ENCODE measurements around the gene TRIM16.
"Not testable (repeated sequence)": the region's sequence is repeated elsewhere in the genome, so short reads cannot be mapped to it uniquely, and the experiment has no call there.

TRIM16 gene

DNA sequence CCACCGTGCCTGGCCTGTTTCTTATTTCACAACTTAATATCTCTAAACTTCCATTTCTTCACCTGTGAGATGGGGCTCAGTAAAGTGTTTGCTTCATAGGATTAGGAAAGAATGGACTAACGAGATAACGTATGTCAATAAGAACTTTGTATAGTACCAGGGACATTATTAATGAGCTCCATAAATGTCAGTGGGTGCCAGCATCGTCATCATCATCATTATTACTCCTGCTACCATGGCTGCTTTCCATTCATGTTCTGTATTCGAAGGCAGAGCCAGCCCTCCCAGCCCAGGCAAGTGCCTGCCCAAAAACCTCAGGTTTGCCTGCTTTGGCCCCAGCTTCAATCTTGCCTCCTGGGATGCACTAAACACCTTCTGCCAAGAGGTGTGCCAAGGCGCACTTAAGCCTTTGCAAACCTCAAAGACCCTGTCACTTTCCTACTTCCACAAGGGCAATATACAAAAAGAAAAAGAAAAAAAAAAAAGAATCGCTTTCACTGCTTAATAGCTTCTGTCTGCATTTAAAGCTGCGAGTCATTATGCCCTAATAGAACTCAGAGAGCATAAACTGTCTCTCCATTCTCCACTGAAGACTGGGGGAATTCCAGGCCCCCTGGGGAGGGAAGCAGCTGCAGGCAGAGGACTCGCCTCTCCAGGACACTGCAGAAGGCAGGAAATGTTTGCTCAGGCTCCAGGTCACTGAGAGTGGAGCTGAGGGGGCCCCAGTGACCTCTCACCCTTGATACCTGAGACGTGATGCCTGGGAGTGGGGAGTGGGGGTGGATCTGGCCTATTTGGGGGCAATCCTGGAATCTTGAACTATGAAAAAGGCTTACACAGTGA lies 38.8 kb downstream of the TRIM16 start:
- not testable (repeated sequence) for H3K36me3 Mint-ChIP-seq, H3K4me3 Mint-ChIP-seq, H3K27ac Mint-ChIP-seq

DNA sequence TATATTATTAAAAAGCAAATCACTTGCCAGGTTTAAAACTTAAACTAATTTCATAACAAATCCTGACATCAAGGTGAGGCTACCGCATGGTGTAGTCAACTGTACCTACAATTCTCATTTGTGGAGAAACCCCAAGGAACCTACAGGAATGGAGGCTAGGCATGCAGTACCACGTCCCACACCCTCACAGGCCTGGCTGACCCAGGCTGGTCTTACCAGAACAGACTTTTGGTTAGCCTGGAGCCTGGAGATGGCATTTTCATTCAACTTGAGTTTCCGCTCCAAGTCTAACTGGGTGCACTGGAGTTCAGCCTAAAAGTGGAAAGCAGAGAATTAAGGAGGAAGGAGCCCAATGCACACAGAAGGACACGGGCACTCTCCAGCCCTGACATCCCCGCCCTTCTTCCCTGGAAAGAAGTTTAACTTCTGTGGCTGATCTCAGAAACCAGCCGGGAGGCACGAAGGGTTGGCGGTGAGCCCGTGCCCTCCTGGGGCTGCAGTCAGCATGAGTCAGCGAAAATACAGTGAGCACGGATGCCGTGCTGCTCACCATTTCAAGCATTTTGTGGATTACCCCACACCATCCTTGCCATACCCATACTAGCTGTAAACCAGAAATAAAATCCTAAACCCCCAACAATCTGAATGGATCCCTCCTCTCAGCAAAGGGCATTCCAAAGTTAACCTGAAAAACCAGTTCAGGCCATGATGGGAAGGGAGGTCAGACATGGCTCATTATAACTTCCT lies 41.4 kb downstream of the TRIM16 start:
- not testable (repeated sequence) for H3K4me1 Mint-ChIP-seq, H3K27ac Mint-ChIP-seq, H3K27me3 Mint-ChIP-seq, H3K4me3 Mint-ChIP-seq, H3K36me3 Mint-ChIP-seq, H3K9me3 Mint-ChIP-seq

More for the DNA sequence above, 38.8 kb downstream of the TRIM16 start:
- not testable (repeated sequence) for H3K27me3 Mint-ChIP-seq, H3K9me3 Mint-ChIP-seq, H3K4me1 Mint-ChIP-seq

DNA sequence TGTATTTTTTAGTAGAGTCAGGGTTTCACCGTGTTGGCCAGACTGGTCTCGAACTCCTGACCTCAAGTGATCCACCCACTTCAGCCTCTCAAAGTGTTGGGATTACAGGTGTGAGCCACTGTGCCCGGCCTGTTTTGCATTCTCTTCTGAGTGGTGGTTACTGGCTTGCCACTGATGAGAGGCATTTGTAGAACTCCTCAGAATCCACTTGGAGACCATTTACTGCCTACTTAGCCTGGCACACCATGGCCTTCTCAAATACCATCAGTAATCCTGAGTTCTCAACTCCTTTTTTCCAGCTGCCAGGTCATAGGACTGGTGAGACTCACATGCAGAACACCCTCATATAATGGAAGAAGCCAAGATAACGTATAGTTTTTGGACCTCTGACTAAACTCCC lies 42.1 kb downstream of the TRIM16 start:
- not testable (repeated sequence) for H3K9me3 Mint-ChIP-seq, H3K27ac Mint-ChIP-seq, H3K4me3 Mint-ChIP-seq, H3K27me3 Mint-ChIP-seq, H3K36me3 Mint-ChIP-seq, H3K4me1 Mint-ChIP-seq

DNA sequence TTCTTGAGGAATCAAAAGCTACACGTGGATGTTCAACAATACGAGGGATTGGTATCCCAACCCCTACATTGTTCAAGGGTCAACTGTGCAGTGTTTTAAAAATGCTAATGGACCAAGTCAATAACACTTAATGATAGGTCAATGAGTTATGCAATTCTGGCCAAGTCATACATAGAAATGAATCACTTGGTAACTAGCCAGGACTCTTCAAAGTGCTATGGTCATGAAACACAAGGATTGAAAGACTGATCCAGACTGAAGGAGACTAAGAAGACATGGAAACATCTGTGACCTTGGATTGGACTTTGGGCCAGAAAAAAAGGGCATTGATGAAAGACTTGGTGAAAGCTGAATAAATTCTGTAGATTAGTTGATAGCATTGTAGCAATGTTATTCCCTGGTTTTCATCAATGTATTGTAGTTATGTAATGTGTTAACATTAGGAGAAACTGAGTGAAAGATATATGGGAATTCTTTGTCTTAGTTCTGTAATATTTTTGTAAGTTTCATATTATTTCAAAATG lies 53.1 kb downstream of the TRIM16 start:
- H3K4me3 Mint-ChIP-seq, H3K27ac Mint-ChIP-seq, H3K9me3 Mint-ChIP-seq: not testable (repeated sequence)

DNA sequence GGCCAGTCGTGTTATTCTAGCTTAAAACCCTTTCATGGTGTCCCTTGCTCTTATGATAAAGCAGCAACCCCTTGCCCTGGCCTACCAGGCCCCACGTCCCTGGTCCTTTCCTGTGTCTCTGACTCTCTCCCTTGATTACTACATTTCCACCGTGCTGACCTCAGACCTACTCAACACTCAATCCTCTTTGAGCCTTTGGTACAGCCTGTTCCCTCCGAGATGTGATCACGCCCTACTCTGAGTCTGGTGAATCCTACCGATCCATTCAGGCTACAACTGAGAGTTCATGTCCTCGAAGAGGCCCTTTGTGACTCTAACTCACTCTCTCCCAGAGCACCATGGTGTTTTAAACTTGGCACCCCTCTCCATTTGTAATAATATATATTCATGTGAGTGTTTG lies 54.1 kb downstream of the TRIM16 start:
- not testable (repeated sequence) for H3K27ac Mint-ChIP-seq, H3K27me3 Mint-ChIP-seq, H3K9me3 Mint-ChIP-seq, H3K4me1 Mint-ChIP-seq, H3K4me3 Mint-ChIP-seq
- H3K36me3 Mint-ChIP-seq, result peaks cover 12% of the 10 kb centered on the region

More for the DNA sequence above, 53.1 kb downstream of the TRIM16 start:
- not testable (repeated sequence) for H3K27me3 Mint-ChIP-seq, H3K4me1 Mint-ChIP-seq
- peaks cover 12% of the 10 kb centered on the region for H3K36me3 Mint-ChIP-seq

DNA sequence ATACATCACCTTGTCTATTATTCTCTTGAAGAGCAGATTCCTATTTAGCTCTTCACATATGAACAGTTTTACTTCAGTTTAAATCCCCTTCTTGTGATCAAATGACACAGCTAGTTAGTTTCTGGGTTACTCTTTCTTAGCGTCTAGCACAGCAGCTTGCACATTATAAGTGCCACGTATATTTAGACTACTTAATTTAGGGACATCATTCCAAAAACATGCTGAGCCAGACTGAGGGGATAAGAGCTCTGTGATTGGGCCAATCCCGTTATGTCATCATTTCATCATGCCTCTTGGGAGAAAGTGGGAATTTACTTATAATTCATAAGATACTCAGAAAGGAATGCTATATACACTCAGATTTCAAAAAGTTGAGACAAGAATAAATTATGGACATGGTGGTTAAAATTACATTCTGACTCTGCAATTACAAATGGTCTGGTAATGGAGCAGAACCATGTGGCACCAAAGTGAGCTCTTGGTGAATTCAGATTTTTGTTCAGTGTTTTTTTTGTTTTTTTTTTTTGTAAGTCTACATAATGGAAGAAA lies 60.4 kb downstream of the TRIM16 start:
- not testable (repeated sequence) for H3K4me1 Mint-ChIP-seq, H3K27ac Mint-ChIP-seq, H3K4me3 Mint-ChIP-seq, H3K36me3 Mint-ChIP-seq, H3K27me3 Mint-ChIP-seq, H3K9me3 Mint-ChIP-seq

DNA sequence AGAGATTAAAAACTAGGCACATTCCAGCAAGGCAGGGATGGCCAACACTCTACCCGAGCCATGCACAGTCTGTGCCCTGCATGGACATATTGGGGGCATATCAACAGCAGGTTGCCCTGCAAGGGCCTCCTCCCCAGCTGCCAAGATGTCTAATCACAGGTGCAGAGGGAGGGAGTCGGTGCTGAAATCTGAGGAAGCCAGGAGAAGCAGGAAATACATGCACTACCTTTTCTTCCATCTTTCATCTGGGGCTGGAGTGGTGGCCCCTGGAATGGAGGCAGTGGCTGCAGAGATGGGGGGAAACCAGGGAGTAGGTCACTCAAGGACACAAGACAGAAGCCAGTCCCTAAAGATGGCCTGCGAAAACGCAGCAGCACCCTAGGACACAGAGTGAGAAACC lies 60.9 kb downstream of the TRIM16 start:
- not testable (repeated sequence) for H3K27ac Mint-ChIP-seq, H3K4me1 Mint-ChIP-seq, H3K9me3 Mint-ChIP-seq, H3K36me3 Mint-ChIP-seq, H3K4me3 Mint-ChIP-seq, H3K27me3 Mint-ChIP-seq

DNA sequence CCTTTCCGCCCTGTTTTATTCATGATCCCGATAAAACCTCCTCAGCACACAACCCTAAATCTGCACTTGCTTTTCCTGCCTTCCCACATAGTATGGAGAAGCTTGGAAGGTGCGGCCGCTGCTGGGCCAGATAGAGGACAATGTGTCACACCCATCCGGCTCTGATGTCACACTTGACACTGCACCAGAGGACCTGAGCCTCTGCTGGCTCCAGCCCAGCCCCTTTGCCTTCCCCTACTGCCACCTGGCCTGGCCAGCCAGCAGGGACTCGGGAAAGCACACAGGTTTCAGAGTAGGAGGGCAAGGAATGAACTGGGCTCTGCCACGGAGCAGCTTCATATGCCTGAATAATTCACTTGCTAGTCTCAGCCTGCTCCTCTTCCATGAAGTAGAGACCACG lies 62.0 kb downstream of the TRIM16 start:
- not testable (repeated sequence) for H3K4me3 Mint-ChIP-seq, H3K27ac Mint-ChIP-seq, H3K4me1 Mint-ChIP-seq, H3K27me3 Mint-ChIP-seq, H3K9me3 Mint-ChIP-seq, H3K36me3 Mint-ChIP-seq

DNA sequence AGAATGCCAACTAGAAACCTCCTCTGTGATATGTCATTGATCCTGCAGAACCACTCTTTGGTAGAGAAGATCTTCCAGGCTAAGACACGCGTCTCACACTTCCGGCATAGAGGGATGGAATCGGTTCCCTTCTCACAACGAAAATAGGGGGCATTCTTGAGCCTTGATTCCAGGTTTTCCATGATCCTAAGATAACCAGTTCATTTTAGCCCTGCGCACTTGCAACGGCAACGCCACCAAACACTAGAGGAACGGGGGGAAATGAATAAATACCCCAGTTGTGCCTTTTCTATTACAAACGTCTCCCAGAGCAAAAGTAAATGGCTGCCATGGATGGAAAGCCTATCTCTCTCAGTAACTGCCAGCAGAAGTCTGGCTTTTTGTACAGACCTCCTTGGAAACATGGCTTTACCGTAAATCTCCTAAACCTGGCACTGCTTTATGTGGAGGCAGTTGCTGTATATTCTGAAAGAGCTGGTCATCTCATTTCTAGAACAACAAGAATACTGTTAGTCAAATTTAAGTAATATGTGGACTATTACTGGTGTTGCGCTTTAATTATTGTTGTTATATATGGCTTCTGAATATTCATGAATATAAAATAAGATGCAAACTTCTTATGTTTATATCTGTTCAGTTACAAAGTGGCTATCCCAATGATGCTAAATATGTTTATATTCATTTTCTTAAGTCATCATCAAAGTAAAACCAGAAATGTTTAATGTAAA lies 64.6 kb downstream of the TRIM16 start, which contains the start of gene FBXW10B:
Gene FBXW10B, minus strand, starts transcription at position 374 of the 728 bp plus-strand sequence. Its CDS starts 192 bp downstream, at position 182.
- H3K9me3 Mint-ChIP-seq, H3K27ac Mint-ChIP-seq, H3K4me3 Mint-ChIP-seq, H3K27me3 Mint-ChIP-seq, H3K36me3 Mint-ChIP-seq, H3K4me1 Mint-ChIP-seq: not testable (repeated sequence)

DNA sequence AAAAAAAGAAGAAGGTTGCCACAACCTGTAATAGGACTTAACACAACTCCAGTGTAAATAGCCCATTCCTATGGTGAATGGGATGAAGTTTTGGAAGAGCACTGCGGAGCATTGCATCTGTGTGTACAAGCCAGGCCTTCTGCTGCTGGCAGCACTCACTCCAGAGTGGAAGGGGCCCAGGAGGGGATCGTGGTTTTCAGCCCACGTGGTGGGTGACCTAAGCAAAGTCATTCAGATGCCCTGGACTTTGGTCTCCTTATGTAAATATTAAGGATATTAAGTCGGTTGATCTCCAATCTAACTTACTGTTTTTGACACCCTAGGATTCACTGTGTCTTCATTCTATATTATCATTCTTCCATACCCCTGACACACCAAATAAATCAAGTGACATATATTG lies 67.3 kb downstream of the TRIM16 start:
- H3K4me3 Mint-ChIP-seq, H3K9me3 Mint-ChIP-seq, H3K4me1 Mint-ChIP-seq, H3K27ac Mint-ChIP-seq, H3K27me3 Mint-ChIP-seq, H3K36me3 Mint-ChIP-seq: not testable (repeated sequence)

DNA sequence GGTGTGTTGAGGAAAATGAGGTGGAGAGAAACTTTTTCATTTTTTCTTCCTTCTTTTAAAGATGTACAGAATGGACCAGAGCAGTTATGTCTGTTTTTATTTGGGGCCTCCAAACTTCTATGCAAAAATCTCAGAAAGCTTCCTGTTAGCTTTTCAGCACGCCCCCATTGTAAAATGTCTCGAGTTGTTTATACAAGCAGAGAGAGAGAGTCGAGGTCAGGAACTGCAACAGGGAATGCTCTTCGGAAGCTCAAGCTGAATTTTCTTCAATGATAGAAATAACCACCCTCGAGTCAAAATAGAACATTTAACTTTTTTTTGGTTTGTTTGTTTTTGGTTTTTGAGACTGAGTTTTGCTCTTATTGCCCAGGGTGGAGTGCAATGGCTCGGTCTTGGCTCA lies 68.3 kb downstream of the TRIM16 start:
- not testable (repeated sequence) for H3K4me1 Mint-ChIP-seq, H3K27me3 Mint-ChIP-seq, H3K9me3 Mint-ChIP-seq, H3K4me3 Mint-ChIP-seq, H3K36me3 Mint-ChIP-seq, H3K27ac Mint-ChIP-seq

DNA sequence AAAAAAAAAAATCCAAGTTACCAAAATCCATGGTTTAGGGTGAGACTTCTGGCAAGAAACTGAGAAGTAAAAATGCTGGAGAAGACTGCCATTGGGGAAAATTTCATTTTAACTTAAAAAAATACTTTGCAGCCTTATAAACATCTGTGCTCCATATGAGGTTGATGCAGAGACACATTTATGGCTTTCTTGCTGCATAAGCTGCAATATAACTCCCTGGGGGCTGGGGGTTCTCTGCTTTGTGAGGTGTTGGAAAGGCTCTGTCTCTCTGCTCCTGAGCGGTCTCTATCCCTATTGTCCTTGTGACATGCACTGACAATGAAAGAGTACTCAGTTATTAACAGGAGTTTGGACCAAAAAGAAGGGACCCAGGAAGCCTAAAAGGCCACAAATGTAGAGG lies 71.0 kb downstream of the TRIM16 start:
- not testable (repeated sequence) for H3K27ac Mint-ChIP-seq, H3K27me3 Mint-ChIP-seq, H3K4me3 Mint-ChIP-seq, H3K36me3 Mint-ChIP-seq, H3K9me3 Mint-ChIP-seq, H3K4me1 Mint-ChIP-seq

DNA sequence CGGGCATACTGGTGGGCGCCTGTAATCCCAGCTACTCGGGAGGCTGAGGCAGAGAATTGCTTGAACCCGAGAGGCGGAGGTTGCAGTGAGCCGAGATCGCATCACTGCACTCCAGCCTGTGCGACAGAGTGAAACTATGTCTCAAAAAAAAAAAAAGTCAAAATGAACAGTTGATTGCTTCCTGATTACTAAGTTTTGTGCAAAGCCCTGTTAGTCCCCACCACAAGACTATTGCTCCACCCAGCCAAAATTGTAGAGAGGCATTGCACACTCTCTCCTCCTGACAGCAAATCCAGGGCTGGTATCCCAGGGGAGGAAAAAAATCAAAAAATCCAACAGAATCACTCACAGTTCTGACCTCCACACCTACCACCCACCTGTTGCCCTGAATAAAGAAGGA lies 91.2 kb downstream of the TRIM16 start:
- H3K4me3 Mint-ChIP-seq, H3K36me3 Mint-ChIP-seq, H3K9me3 Mint-ChIP-seq, H3K27ac Mint-ChIP-seq, H3K27me3 Mint-ChIP-seq: not testable (repeated sequence)
- peaks cover 22% of the 10 kb centered on the region for H3K4me1 Mint-ChIP-seq

DNA sequence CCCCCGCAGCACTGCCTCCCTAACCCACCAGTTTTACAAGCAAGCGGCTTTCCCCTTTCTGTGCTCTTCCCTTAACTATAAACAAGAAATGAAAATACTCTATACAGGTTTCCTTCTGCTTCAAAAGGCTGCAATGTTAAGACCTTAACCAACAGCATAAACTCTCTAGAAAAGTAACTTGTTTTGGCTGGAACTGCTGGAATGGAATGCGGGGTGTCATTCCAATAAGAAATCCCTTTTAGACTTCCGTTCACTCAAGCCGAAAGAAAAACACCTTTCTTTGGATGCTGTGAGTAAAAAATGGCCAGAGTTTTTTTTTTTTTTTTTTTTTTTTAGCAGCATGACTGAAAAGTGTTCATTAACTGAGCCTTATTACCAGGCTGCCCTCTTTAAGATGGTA lies 92.1 kb downstream of the TRIM16 start:
- H3K4me3 Mint-ChIP-seq, H3K9me3 Mint-ChIP-seq, H3K36me3 Mint-ChIP-seq, H3K27me3 Mint-ChIP-seq, H3K27ac Mint-ChIP-seq: not testable (repeated sequence)
- H3K4me1 Mint-ChIP-seq, result peaks cover 23% of the 10 kb centered on the region

DNA sequence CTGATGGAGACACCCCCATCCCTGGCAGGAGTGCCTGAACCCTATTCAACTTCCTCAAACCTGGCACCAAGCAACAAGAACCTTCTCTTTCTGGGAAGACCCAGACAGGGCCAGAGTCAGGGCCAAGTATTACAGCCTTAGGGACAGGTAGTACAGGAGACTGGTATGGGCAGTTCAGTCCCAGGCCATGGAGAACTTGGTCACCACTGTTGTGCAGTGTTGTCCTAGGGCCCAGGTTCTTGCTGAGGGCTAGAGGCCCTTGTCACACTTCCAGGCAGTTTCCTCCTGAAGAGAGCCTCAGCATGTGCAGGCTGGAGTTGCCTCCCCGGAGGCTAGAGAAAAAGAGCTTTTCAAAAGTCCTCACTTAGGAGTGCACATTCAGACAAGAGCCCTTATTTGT lies 93.3 kb downstream of the TRIM16 start:
- H3K4me3 Mint-ChIP-seq, H3K27ac Mint-ChIP-seq: not testable (repeated sequence)

More for the DNA sequence above, 93.3 kb downstream of the TRIM16 start:
- not testable (repeated sequence) for H3K27me3 Mint-ChIP-seq, H3K9me3 Mint-ChIP-seq, H3K36me3 Mint-ChIP-seq
- peaks cover 23% of the 10 kb centered on the region for H3K4me1 Mint-ChIP-seq

Data from activated naive CD4-positive, alpha-beta T cell treated with anti-CD3 and anti-CD28 coated beads, Interleukin-2, amount 50 U/mL, for 24 hours (primary cell).